ENCODE data around the gene NEB.

NEB gene

GRCh38 chr2:151695778-151696177, 38.5 kb downstream of the NEB start:
- ChIA-PET POLR2A (no interaction called here), CTCF (no interaction called here)
- no peak overlapping the region for H3K4me3 ChIP-seq (ENCODE audit: low read depth, low read length)
- TF ChIP-seq CTCF (IDR thresholded peaks at IDR 0.05; ENCODE audit: insufficient read depth, low read length, missing control alignments): no peak
- no peak for DNase-seq (ENCODE audit: low read depth, low spot score)

- no peak for TF ChIP-seq CTCF (IDR thresholded peaks at IDR 0.05; ENCODE audit: insufficient read depth, low read length, missing control alignments)
- H3K4me3 ChIP-seq (ENCODE audit: low read depth, low read length): no peak overlapping the region
- POLR2A ChIA-PET: no interaction called here
- DNase-seq (ENCODE audit: low read depth, low spot score): no peak
- CTCF ChIA-PET: no interaction called here
Observed at GRCh38 chr2:151691631-151692030, 42.6 kb downstream of the NEB start.

- CTCF ChIA-PET: no interaction called here
- H3K4me3 ChIP-seq (ENCODE audit: low read depth, low read length): no peak overlapping the region
- no peak for TF ChIP-seq CTCF (IDR thresholded peaks at IDR 0.05; ENCODE audit: insufficient read depth, low read length, missing control alignments)
- POLR2A ChIA-PET: no interaction called here
- no peak for DNase-seq (ENCODE audit: low read depth, low spot score)
Observed at GRCh38 chr2:151688719-151689118, 45.6 kb downstream of the NEB start.

GRCh38 chr2:151682459-151683003, 51.7 kb downstream of the NEB start:
- CTCF ChIA-PET: no interaction called here
- DNase-seq (ENCODE audit: low read depth, low spot score): no peak
- H3K4me3 ChIP-seq (ENCODE audit: low read depth, low read length): no peak overlapping the region
- no peak for TF ChIP-seq CTCF (IDR thresholded peaks at IDR 0.05; ENCODE audit: insufficient read depth, low read length, missing control alignments)
- POLR2A ChIA-PET: no interaction called here

GRCh38 chr2:151681051-151681450, 53.2 kb downstream of the NEB start:
- no peak for TF ChIP-seq CTCF (IDR thresholded peaks at IDR 0.05; ENCODE audit: insufficient read depth, low read length, missing control alignments)
- DNase-seq (ENCODE audit: low read depth, low spot score): no peak
- no peak overlapping the region for H3K4me3 ChIP-seq (ENCODE audit: low read depth, low read length)
- CTCF ChIA-PET: no interaction called here
- POLR2A ChIA-PET: no interaction called here

- ChIA-PET CTCF (no interaction called here), POLR2A (no interaction called here)
- no peak for DNase-seq (ENCODE audit: low read depth, low spot score)
- TF ChIP-seq CTCF (IDR thresholded peaks at IDR 0.05; ENCODE audit: insufficient read depth, low read length, missing control alignments): no peak
- no peak overlapping the region for H3K4me3 ChIP-seq (ENCODE audit: low read depth, low read length)
Observed at GRCh38 chr2:151679994-151680393, 54.3 kb downstream of the NEB start.
